HEK293T (cell line): ENCODE data around the gene ID1.

Experiments used
- FOXA1 ChIP-seq: fragments of 450-650 bp; IDR thresholded peaks from 2 replicates; pipeline ENCODE4 v1.6.1; 2016; ENCODE audit warnings: mild to moderate bottlenecking
- SP1 ChIP-seq: fragments of 450-650 bp; IDR thresholded peaks from 2 replicates; pipeline ENCODE4 v1.6.1; 2017
- SUZ12 ChIP-seq: fragments of 450-650 bp; IDR thresholded peaks from 2 replicates; pipeline ENCODE4 v1.6.1; 2016; ENCODE audit warnings: mild to moderate bottlenecking
- TARDBP ChIP-seq: fragments of 450-650 bp; IDR thresholded peaks from 2 replicates; pipeline ENCODE4 v1.6.1; 2016

GRCh38 chr20:31594558-31595379, 10.3 kb upstream of the ID1 start:
- TF ChIP-seq TARDBP (no peak), SP1 (no peak), FOXA1 (no peak), SUZ12 (no peak)
